CD8-positive, alpha-beta memory T cell (primary cell): ENCODE results near the gene SNX20. TPM values are rescaled to one million over a fixed set of nuclear protein-coding genes. Genes with fewer than 3 reads are reported as not detected.

Source experiments
- CTCF ChIA-PET: fragments of 350-600 bp; sonication (Branson Sonifier 250); formaldehyde crosslinking; loops from one replicate; lab custom pipeline; 2021; ENCODE audit warnings: antibody characterized with exemption; lab: Charles Lee
- POLR2A ChIA-PET: fragments of 350-600 bp; sonication (Branson Sonifier 250); formaldehyde crosslinking; loops from one replicate; lab custom pipeline; 2021; ENCODE audit warnings: antibody characterized with exemption; lab: Charles Lee
- DNase-seq, 5 donors: peaks; one replicate each; pipeline versions ENCODE4 v3.0.0 to v3.0.0-alpha.2; 2020 to 2022; ENCODE audit warnings: mixed read lengths in 1 of 5
- H3K27ac ChIP-seq: one replicate; pipeline ENCODE4 v1.7.0; 2013; ENCODE audit warnings: low read depth, mild to moderate bottlenecking, low read length, moderate library complexity
- H3K27me3 ChIP-seq: 2 replicates; pipeline ENCODE4 v1.7.0; 2013; ENCODE audit warnings: low read length, mild to moderate bottlenecking; ENCODE audit not compliant: insufficient read depth, poor library complexity, severe bottlenecking
- H3K36me3 ChIP-seq: 2 replicates; pipeline ENCODE4 v1.7.0; 2013; ENCODE audit warnings: mild to moderate bottlenecking, low read length, moderate library complexity; ENCODE audit not compliant: insufficient read depth
- H3K4me1 ChIP-seq: 2 replicates; pipeline ENCODE4 v1.7.0; 2013; ENCODE audit warnings: mild to moderate bottlenecking, low read length, moderate library complexity; ENCODE audit not compliant: insufficient read depth
- H3K4me3 ChIP-seq: 2 replicates; pipeline ENCODE4 v1.7.0; 2013; ENCODE audit warnings: mild to moderate bottlenecking, low read length
- H3K9me3 ChIP-seq: 2 replicates; pipeline ENCODE4 v1.7.0; 2013; ENCODE audit warnings: mild to moderate bottlenecking, low read length
- H3K27ac Mint-ChIP-seq, 8 donors: one replicate each; pipeline ENCODE4 v1.8.0; 2020 to 2021; ENCODE audit warnings: mixed read lengths in 8 of 8, mild to moderate bottlenecking in 6 of 8, inconsistent platforms in 3 of 8, moderate library complexity in 3 of 8
- H3K27me3 Mint-ChIP-seq, 2 donors: one replicate each; pipeline ENCODE4 v1.8.0; 2020 to 2021; ENCODE audit warnings: mixed read lengths in 2 of 2, mild to moderate bottlenecking in 1 of 2, moderate library complexity in 1 of 2
- H3K36me3 Mint-ChIP-seq, 3 donors: one replicate each; pipeline ENCODE4 v1.8.0; 2020 to 2021; ENCODE audit warnings: mixed read lengths in 3 of 3, inconsistent platforms in 1 of 3, mild to moderate bottlenecking in 1 of 3
- H3K4me1 Mint-ChIP-seq, 3 donors: one replicate each; pipeline ENCODE4 v1.8.0; 2020 to 2021; ENCODE audit warnings: mixed read lengths in 3 of 3, inconsistent platforms in 1 of 3, mild to moderate bottlenecking in 1 of 3
- H3K4me3 Mint-ChIP-seq, 7 donors: one replicate each; pipeline ENCODE4 v1.8.0; 2020 to 2021; ENCODE audit warnings: mixed read lengths in 7 of 7, mild to moderate bottlenecking in 6 of 7, moderate library complexity in 4 of 7, inconsistent platforms in 2 of 7
- H3K9me3 Mint-ChIP-seq, 5 donors: one replicate each; pipeline ENCODE4 v1.8.0; 2020 to 2022; ENCODE audit warnings: mixed read lengths in 5 of 5, mild to moderate bottlenecking in 3 of 5, moderate library complexity in 2 of 5, inconsistent platforms in 1 of 5
- polyA plus RNA-seq: library from polyadenylated mRNA; unstranded; fragments of 300-500 nt; fragmentation: Illumina TruSeq; gene quantifications from one replicate; pipeline ENCODE4 v1.2.3, GENCODE V29; 2021
- total RNA-seq, 2 experiments: library from RNA; stranded (reverse); gene quantifications; one replicate each; pipeline ENCODE4 v1.2.3, GENCODE V29; 2021

The SNX20 gene
- total and polyA plus RNA-seq, 3 experiments from 2014 or later: 25.0 to 61.7 (median 27.8) TPM

GRCh38 chr16:50629334-50629733 is 51.8 kb downstream of the SNX20 start:
- H3K27ac ChIP-seq: no peak overlapping the region
- POLR2A ChIA-PET: interaction anchor here (0.8 kb wide), 1 partner anchor 122 kb away, joined by 3 read pairs; no protein-coding TSS in a partner anchor
- no peak overlapping the region for H3K4me3 ChIP-seq
- CTCF ChIA-PET: no interaction called here
- H3K36me3 ChIP-seq: no peaks in the 10 kb centered on the region
- peaks cover 15 to 19% (median 18%) of the 10 kb centered on the region in 3 donors for H3K4me1 Mint-ChIP-seq
- no peak overlapping the region for H3K4me3 Mint-ChIP-seq
- H3K9me3 Mint-ChIP-seq: no peaks in the 10 kb centered on the region
- no peaks in the 10 kb centered on the region for H3K9me3 ChIP-seq
- H3K27me3 Mint-ChIP-seq: peaks cover 0 to 6% of the 10 kb centered on the region in 2 donors
- H3K27ac Mint-ChIP-seq: no peak overlapping the region
- peaks cover 24% of the 10 kb centered on the region for H3K4me1 ChIP-seq
- H3K36me3 Mint-ChIP-seq: peaks cover 0 to 4% (median 0%) of the 10 kb centered on the region in 3 donors
- H3K27me3 ChIP-seq: no peaks in the 10 kb centered on the region
- DNase-seq: no peak

DNA sequence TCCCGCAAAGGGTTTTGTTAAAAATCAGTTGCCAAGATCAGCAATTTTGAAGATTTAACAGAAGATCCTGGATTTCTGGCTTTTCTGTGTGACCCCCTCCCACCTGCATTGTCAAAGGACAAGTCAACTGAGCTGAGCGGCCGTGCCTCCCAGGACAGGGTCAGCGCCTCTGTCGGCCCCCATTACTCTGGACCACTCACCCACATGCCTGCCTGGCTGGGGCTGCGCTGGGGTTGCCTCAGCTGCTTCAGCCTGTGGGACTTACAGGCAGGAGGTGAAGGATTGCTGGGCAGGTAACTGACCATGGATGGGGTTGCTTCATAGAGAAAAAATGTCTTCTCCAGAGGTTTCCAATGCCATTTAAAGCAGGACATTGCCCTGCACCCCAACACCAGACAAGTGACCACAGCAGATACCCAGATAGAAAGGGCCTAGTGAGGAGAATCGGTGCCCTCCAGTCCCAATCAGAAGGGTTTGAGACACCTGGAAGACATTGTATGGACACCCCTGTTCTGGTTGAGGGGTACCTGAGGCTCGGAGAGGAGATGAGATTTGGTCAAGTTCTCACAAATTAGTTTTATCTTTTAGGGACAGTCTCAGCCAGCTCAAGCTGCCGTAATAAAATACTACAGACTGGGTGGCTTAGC is 52.8 kb downstream of the SNX20 start:
- Histone ChIP-seq H3K4me3 (no peak overlapping the region), H3K36me3 (no peaks in the 10 kb centered on the region), H3K27ac (no peak overlapping the region), H3K27me3 (no peaks in the 10 kb centered on the region), H3K4me1 (peaks cover 33% of the 10 kb centered on the region), H3K9me3 (no peaks in the 10 kb centered on the region)
- CTCF ChIA-PET: interaction anchor here (1.1 kb wide), 2 partner anchors 116 to 354 kb away, joined by 3 read pairs; no protein-coding TSS in a partner anchor
- Mint-ChIP-seq H3K4me1 (peaks cover 15 to 23% (median 19%) of the 10 kb centered on the region in 3 donors), H3K27ac (no peak overlapping the region), H3K4me3 (no peak overlapping the region), H3K9me3 (no peaks in the 10 kb centered on the region), H3K36me3 (peaks cover 0 to 3% (median 0%) of the 10 kb centered on the region in 3 donors), H3K27me3 (peaks cover 0 to 6% of the 10 kb centered on the region in 2 donors)
- DNase-seq: no peak
- POLR2A ChIA-PET: no interaction called here

DNA sequence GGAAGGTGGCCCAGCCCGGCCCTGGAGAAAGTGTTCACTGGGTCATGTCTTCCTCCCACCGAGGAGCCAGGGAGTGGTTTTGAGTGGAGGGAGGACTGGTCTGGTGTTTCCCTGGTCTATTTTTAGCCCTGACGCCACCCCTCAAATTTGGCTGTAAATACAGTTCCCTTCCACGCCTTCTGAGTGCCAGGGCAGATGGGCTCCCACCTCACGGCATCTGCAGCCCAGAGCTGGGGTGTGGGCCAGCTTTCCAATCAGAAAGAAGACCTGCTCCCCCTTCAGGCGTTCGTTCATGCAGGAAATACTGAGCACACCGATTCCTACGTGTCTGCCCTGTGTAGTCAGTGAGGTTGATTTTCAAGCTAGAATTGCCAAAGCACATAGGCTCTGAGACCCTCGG is 53.7 kb downstream of the SNX20 start:
- Mint-ChIP-seq H3K27me3 (peaks cover 0 to 4% of the 10 kb centered on the region in 2 donors), H3K9me3 (no peaks in the 10 kb centered on the region), H3K27ac (peak overlapping the region in 6 of 8 donors; percentile 39 to 84 (median 64)), H3K4me3 (peak overlapping the region in 6 of 7 donors; percentile 43 to 72 (median 53)), H3K36me3 (peaks cover 0 to 3% (median 0%) of the 10 kb centered on the region in 3 donors), H3K4me1 (peaks cover 15 to 23% (median 19%) of the 10 kb centered on the region in 3 donors)
- ChIA-PET POLR2A (no interaction called here), CTCF (interaction anchor here (0.8 to 1.1 kb wide), 4 partner anchors 25 to 353 kb away, joined by 3 to 4 read pairs (median 3); no protein-coding TSS in a partner anchor)
- H3K27ac ChIP-seq: no peak overlapping the region
- H3K4me1 ChIP-seq: peaks cover 34% of the 10 kb centered on the region
- H3K27me3 ChIP-seq: no peaks in the 10 kb centered on the region
- no peak overlapping the region for H3K4me3 ChIP-seq
- DNase-seq: peak in 2 of 5 donors; percentile 9 to 48
- H3K36me3 ChIP-seq: no peaks in the 10 kb centered on the region
- H3K9me3 ChIP-seq: no peaks in the 10 kb centered on the region

DNA sequence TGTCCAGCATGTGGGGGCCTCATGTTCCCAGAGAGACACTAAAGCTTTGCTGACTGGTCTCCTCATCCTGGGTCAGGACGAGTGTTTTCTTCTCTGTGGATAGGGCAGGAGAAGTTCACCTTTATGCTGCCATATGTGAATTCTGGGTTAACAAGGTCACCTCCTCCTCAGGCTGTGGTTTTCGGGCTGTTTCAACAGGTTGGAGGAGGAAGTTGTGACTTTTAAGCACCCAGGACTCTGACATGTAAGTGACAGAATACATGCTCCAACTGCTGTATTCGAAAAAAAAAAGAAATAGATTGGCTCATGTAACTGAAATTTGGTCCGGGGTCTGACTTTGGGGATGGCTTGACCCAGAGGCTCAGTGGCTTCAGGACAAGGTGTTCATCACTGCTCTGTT is 54.2 kb downstream of the SNX20 start:
- Histone ChIP-seq H3K27me3 (no peaks in the 10 kb centered on the region), H3K4me3 (no peak overlapping the region), H3K36me3 (no peaks in the 10 kb centered on the region), H3K27ac (no peak overlapping the region), H3K9me3 (no peaks in the 10 kb centered on the region), H3K4me1 (peaks cover 34% of the 10 kb centered on the region)
- peaks cover 0 to 4% of the 10 kb centered on the region in 2 donors for H3K27me3 Mint-ChIP-seq
- POLR2A ChIA-PET: no interaction called here
- H3K4me1 Mint-ChIP-seq: peaks cover 15 to 23% (median 19%) of the 10 kb centered on the region in 3 donors
- no peaks in the 10 kb centered on the region for H3K9me3 Mint-ChIP-seq
- peak in 1 of 5 donors; percentile 26 for DNase-seq
- peak overlapping the region in 4 of 7 donors; percentile 48 to 72 (median 64) for H3K4me3 Mint-ChIP-seq
- peaks cover 0 to 3% (median 0%) of the 10 kb centered on the region in 3 donors for H3K36me3 Mint-ChIP-seq
- peak overlapping the region in 5 of 8 donors; percentile 16 to 87 (median 64) for H3K27ac Mint-ChIP-seq
- CTCF ChIA-PET: interaction anchor here (0.8 to 1.1 kb wide), 4 partner anchors 25 to 352 kb away, joined by 3 to 4 read pairs (median 3); no protein-coding TSS in a partner anchor

DNA sequence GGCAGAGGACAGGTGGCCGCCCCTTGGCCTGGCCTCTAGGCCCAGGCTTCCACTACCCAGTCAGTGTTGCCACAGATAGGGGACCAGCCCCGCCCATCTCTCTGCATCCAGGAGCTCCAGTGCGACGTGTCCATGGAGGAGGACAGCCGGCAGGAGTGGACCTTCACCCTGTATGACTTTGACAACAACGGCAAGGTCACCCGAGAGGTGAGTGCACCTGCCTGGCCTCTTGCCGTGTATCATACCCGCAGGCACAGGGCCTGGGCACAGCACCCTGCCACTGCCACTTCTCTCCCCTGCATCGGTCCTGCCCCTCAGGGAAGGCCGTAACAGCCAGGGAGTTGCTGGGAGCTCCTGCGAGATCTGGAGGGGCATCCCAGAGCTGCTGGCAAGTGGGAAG is 55.7 kb downstream of the SNX20 start:
- POLR2A ChIA-PET: no interaction called here
- CTCF ChIA-PET: interaction anchor here (0.9 kb wide), 1 partner anchor 118 kb away, joined by 3 read pairs; no protein-coding TSS in a partner anchor

DNA sequence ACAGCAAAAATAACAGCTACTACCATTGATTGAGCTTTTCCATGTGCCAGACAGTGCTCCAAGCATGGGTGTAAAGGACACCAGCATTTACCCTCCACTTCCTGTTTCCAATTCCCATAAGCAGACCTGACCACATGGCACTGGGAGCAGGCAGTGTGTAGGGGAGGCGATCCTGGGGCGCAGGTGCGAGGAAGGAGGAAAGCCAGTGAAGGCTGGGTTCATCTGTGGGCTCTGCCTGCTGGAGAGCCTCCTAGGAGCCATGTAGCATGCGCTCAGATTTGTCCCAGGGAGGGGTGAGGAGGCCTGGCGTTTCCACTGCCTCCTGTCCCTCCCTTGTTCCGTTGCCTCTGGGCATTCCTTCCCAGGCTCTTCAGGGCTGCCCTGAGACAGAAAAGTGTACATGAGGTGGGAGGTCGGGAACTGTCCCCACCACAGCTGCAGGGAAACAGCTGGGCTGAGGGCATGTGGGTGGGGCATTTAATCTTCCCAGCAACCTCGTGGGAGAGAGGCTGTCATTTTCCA is 56.6 kb downstream of the SNX20 start:
- ChIA-PET CTCF (no interaction called here), POLR2A (no interaction called here)
- Histone ChIP-seq H3K36me3 (no peaks in the 10 kb centered on the region), H3K27ac (no peak overlapping the region), H3K27me3 (no peaks in the 10 kb centered on the region), H3K4me1 (peaks cover 34% of the 10 kb centered on the region), H3K9me3 (no peaks in the 10 kb centered on the region), H3K4me3 (no peak overlapping the region)
- H3K9me3 Mint-ChIP-seq: no peaks in the 10 kb centered on the region
- H3K4me3 Mint-ChIP-seq: no peak overlapping the region
- H3K36me3 Mint-ChIP-seq: peaks cover 0 to 6% (median 0%) of the 10 kb centered on the region in 3 donors
- H3K27ac Mint-ChIP-seq: peak overlapping the region in 1 of 8 donors; percentile 17
- peaks cover 0 to 4% of the 10 kb centered on the region in 2 donors for H3K27me3 Mint-ChIP-seq
- H3K4me1 Mint-ChIP-seq: peaks cover 15 to 23% (median 19%) of the 10 kb centered on the region in 3 donors
- no peak for DNase-seq

More for the DNA sequence above, 55.7 kb downstream of the SNX20 start:
- H3K4me1 ChIP-seq: peaks cover 34% of the 10 kb centered on the region
- Mint-ChIP-seq H3K4me1 (peaks cover 15 to 23% (median 19%) of the 10 kb centered on the region in 3 donors), H3K27ac (no peak overlapping the region), H3K27me3 (peaks cover 0 to 4% of the 10 kb centered on the region in 2 donors), H3K4me3 (no peak overlapping the region), H3K9me3 (no peaks in the 10 kb centered on the region), H3K36me3 (peaks cover 0 to 4% (median 0%) of the 10 kb centered on the region in 3 donors)
- DNase-seq: no peak
- no peaks in the 10 kb centered on the region for H3K36me3 ChIP-seq
- no peaks in the 10 kb centered on the region for H3K9me3 ChIP-seq
- H3K4me3 ChIP-seq: no peak overlapping the region
- H3K27me3 ChIP-seq: no peaks in the 10 kb centered on the region
- no peak overlapping the region for H3K27ac ChIP-seq

DNA sequence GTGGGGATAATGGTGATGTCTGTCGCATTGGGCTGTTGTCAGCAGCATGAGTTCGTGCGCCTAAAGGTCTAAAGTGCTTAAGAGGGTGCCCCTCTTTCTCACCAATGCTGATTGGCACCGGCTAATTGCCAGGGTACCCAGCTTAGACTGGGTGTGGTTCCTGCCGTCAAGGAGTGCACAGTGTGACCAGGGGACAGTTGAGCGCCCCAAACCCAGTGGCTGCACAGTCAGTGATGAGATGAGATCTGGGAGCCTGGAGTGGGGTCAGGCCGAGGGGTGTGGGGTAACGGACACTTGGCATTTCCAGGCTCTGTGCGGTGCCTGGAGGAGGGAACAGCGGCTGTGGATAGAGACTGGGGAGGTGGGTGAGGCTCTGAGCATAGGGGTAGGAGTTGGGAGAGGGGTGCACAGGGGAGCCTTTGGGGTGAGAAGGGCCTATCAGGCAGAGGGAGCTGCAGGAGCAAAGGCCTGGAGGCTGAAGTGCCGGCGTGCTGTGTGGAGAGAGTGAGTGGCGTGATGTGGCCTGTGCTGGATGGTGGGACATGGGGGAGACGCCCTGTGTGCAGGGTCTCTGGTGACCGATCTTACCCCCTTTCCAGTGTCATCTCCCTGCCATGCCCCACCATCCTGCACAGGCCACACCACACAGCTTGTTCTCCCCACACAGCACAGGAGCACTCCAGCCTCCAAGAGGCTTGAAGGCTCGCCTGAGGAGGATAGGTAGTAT is 58.3 kb downstream of the SNX20 start:
- Mint-ChIP-seq H3K4me1 (peaks cover 15 to 23% (median 19%) of the 10 kb centered on the region in 3 donors), H3K27me3 (peaks cover 0 to 4% of the 10 kb centered on the region in 2 donors), H3K27ac (no peak overlapping the region), H3K9me3 (no peaks in the 10 kb centered on the region), H3K4me3 (no peak overlapping the region), H3K36me3 (peaks cover 0 to 6% (median 0%) of the 10 kb centered on the region in 3 donors)
- Histone ChIP-seq H3K4me1 (peaks cover 29% of the 10 kb centered on the region), H3K9me3 (no peaks in the 10 kb centered on the region), H3K36me3 (no peaks in the 10 kb centered on the region), H3K27me3 (no peaks in the 10 kb centered on the region), H3K27ac (no peak overlapping the region), H3K4me3 (no peak overlapping the region)
- CTCF ChIA-PET: interaction anchor here (2.0 kb wide), 1 partner anchor 43 kb away, joined by 5 read pairs; no protein-coding TSS in a partner anchor
- POLR2A ChIA-PET: no interaction called here
- DNase-seq: no peak
